Activated CD4-positive, alpha-beta T cell treated with anti-CD3 and anti-CD28 coated beads for 36 hours (primary cell): ENCODE measurements around the gene BTG1. TPM values are rescaled to one million over a fixed set of nuclear protein-coding genes. Genes with fewer than 3 reads are reported as not detected.

Experiments
- ATAC-seq: fragments of 200-7000 bp; cut with Tn5 transposase; one replicate; pipeline ENCODE4 v1.10.0; 2021; ENCODE audit warnings: mild to moderate bottlenecking, moderate library complexity
- CTCF ChIA-PET: fragments of 350-600 bp; sonication (Branson Sonifier 250); formaldehyde crosslinking; loops from one replicate; lab custom pipeline; 2021; ENCODE audit warnings: antibody characterized with exemption; lab: Charles Lee
- POLR2A ChIA-PET: fragments of 350-600 bp; sonication (Branson Sonifier 250); formaldehyde crosslinking; loops from one replicate; lab custom pipeline; 2021; ENCODE audit warnings: antibody characterized with exemption, inconsistent platforms; lab: Charles Lee
- DNase-seq: peaks from one replicate; pipeline ENCODE4 v3.0.0-alpha.2; 2020
- H3K27ac Mint-ChIP-seq: one replicate; pipeline ENCODE4 v1.8.0; 2021; ENCODE audit warnings: mixed read lengths
- H3K27me3 Mint-ChIP-seq: one replicate; pipeline ENCODE4 v1.8.0; 2021; ENCODE audit warnings: mixed read lengths
- H3K36me3 Mint-ChIP-seq: one replicate; pipeline ENCODE4 v1.8.0; 2021; ENCODE audit warnings: low read depth, mixed read lengths
- H3K4me1 Mint-ChIP-seq: one replicate; pipeline ENCODE4 v1.8.0; 2021; ENCODE audit warnings: mixed read lengths
- H3K4me3 Mint-ChIP-seq: one replicate; pipeline ENCODE4 v1.8.0; 2021; ENCODE audit warnings: mild to moderate bottlenecking, moderate library complexity, mixed read lengths
- H3K9me3 Mint-ChIP-seq: one replicate; pipeline ENCODE4 v1.8.0; 2021; ENCODE audit warnings: low read depth, mixed read lengths
- intact Hi-C, 2 experiments: fragments of 100-400 bp; cut with DNase I in 1 of 2; cut with micrococcal nuclease in 1 of 2; formaldehyde crosslinking; loops; one replicate each; pipeline versions ENCODE4 v1.14.2 to v1.15.1; 2022 to 2024; cut with DNase I, micrococcal nuclease
- total RNA-seq, 2 experiments: library from RNA; stranded (reverse); gene quantifications; one replicate each; pipeline ENCODE4 v1.2.3, GENCODE V29; 2021

Gene BTG1
- total RNA-seq, 2 experiments from 2014 or later = 76.6 to 131 TPM

DNA sequence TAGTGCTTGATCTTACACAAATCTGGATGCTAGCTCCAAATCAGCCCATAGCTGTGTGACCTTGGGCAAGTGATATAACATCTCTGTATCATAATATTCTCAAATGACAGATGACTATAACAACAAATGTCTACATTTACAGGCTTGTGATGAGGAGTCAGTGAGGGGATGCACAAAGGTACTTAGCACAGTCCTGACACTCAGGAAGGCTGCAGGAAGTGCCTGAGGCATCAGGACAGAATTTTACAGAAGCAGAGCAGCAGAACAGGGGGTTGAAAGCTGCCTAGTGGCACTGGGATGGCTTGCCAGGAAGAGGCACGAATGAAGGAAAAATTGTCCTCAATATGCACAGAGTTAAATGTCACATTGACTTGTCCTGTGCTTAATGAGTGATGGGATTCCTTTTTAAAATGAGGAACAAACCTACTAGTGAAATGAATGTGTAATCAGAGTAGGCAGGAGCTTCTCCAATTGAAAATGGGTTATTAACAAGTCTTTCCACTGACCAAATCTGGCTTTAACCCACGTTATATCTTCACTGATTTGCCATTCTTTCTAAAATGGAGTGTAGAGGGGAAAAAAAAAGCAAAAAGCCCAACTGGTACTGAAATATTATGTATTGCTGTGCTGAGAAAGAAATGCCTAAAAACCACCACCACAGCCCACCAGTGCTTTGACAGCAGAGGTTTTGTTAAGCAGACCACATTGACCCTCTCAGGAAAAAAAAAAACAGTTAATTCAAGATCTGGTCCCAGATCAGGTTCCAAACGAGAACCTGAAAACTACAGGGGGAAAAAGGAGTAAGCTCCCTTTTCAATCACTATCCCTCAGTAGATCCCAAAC lies 11.6 kb downstream of the BTG1 start:
- Mint-ChIP-seq H3K27ac (peak overlapping the region; percentile 94), H3K4me1 (peaks cover 91% of the 10 kb centered on the region), H3K27me3 (no peaks in the 10 kb centered on the region), H3K36me3 (peaks cover 54% of the 10 kb centered on the region), H3K4me3 (peak overlapping the region; percentile 99), H3K9me3 (peaks cover 3% of the 10 kb centered on the region)
- CTCF ChIA-PET = interaction anchor here (1.0 to 3.1 kb wide), 5 partner anchors 10 to 752 kb away, joined by 3 to 10 read pairs (median 4); partner anchors contain the start of gene BTG1
- POLR2A ChIA-PET = interaction anchor here (0.7 to 5.4 kb wide), 4 partner anchors 9 to 128 kb away, joined by 3 to 59 read pairs (median 6); partner anchors contain the start of gene BTG1
- intact Hi-C loops = loop anchor here (1.0 to 5.0 kb wide), 5 partner anchors 7 to 77 kb away; no protein-coding TSS in a partner anchor
- DNase-seq = no peak
- peak; percentile 16 for ATAC-seq

DNA sequence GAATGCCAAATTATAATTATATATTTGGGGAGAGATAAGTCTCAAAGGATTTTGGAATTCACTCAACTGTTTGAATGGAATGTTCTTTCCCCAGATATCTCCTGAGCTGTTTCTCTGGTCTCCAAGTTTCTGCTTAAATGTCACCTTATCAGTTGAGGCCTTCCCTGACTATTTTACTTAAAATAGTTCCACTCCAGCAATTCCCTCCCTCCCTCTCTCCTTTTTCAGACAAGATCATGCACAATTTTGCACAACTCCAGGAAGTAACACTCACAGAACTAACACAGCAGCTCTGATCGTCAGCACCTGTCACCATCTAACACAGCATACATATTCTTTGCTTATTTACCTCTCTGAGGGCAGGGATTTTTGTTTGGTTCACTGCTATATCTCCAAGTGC lies 12.5 kb downstream of the BTG1 start:
- peak overlapping the region; percentile 94 for H3K27ac Mint-ChIP-seq
- no peaks in the 10 kb centered on the region for H3K27me3 Mint-ChIP-seq
- H3K9me3 Mint-ChIP-seq = peaks cover 3% of the 10 kb centered on the region
- DNase-seq = no peak
- POLR2A ChIA-PET = interaction anchor here (0.6 to 5.4 kb wide), 3 partner anchors 8 to 354 kb away, joined by 6 to 59 read pairs (median 7); partner anchors contain the start of gene BTG1
- CTCF ChIA-PET = interaction anchor here (0.6 to 3.1 kb wide), 7 partner anchors 9 to 370 kb away, joined by 3 to 10 read pairs (median 4); partner anchors contain the start of gene BTG1
- H3K36me3 Mint-ChIP-seq = peaks cover 53% of the 10 kb centered on the region
- peaks cover 96% of the 10 kb centered on the region for H3K4me1 Mint-ChIP-seq
- H3K4me3 Mint-ChIP-seq = peak overlapping the region; percentile 99
- intact Hi-C loops = loop anchor here (1.0 to 5.0 kb wide), 2 partner anchors 8 to 36 kb away; no protein-coding TSS in a partner anchor
- no peak for ATAC-seq

DNA sequence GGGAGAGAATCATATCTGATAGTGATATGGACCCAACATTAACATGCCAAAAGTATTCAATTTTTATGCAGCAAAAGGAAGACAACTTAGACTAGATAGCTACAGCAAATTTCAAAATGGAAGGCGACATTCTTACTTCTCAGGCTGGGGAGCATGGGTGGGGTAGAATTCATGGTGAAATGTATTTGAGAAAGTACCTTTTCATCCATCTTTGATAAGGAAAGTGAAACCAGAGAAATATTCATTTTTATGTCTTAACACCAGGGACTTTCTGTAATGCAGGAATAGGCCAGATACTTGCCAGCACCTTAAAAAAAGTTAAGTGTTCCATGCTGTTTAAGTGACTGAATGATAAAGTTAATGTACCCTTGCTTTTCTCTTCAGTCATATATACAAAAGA lies 13.4 kb downstream of the BTG1 start:
- H3K4me1 Mint-ChIP-seq = peaks cover 95% of the 10 kb centered on the region
- DNase-seq = no peak
- intact Hi-C loops = loop anchor here in 1 of 2 experiments (5.0 kb wide), 1 partner anchor 35 kb away; no protein-coding TSS in a partner anchor
- ChIA-PET POLR2A (interaction anchor here (0.6 to 1.2 kb wide), 4 partner anchors 12 to 744 kb away, joined by 3 to 4 read pairs (median 4); partner anchors contain the start of gene BTG1), CTCF (interaction anchor here (1.0 to 1.8 kb wide), 4 partner anchors 9 to 321 kb away, joined by 3 to 5 read pairs (median 4); no protein-coding TSS in a partner anchor)
- H3K36me3 Mint-ChIP-seq = peaks cover 53% of the 10 kb centered on the region
- H3K27ac Mint-ChIP-seq = peak overlapping the region; percentile 94
- peak; percentile 18 for ATAC-seq
- no peaks in the 10 kb centered on the region for H3K27me3 Mint-ChIP-seq
- peak overlapping the region; percentile 66 for H3K4me3 Mint-ChIP-seq
- peaks cover 3% of the 10 kb centered on the region for H3K9me3 Mint-ChIP-seq

DNA sequence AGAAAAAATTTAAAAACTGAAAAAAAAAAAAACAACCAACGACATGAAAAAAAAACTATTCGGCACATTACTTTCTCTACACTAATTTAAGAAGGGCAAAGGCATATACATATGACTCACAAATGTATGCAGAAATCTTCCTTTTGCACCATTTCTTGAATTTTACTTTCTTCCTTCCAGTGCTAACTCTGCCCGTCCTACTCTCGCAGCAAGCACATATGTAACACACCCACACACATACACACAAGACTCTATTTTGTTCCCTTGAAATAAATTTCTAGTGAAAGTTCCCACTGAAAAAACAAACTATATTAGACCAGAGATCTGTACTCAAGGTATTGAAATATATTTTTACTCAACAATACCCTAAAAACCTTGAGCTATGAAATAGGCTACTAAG lies 14.6 kb downstream of the BTG1 start:
- Mint-ChIP-seq H3K4me3 (peak overlapping the region; percentile 66), H3K36me3 (peaks cover 51% of the 10 kb centered on the region), H3K27me3 (no peaks in the 10 kb centered on the region), H3K27ac (peak overlapping the region; percentile 94), H3K4me1 (peaks cover 91% of the 10 kb centered on the region), H3K9me3 (peaks cover 3% of the 10 kb centered on the region)
- POLR2A ChIA-PET = interaction anchor here (0.7 kb wide), 2 partner anchors 212 to 266 kb away, joined by 4 to 5 read pairs; no protein-coding TSS in a partner anchor
- intact Hi-C loops = loop anchor here in 1 of 2 experiments (2.0 to 5.0 kb wide), 3 partner anchors 14 to 52 kb away; partner anchors contain the start of gene BTG1
- ATAC-seq (peak; percentile 45), DNase-seq (no peak)
- CTCF ChIA-PET = interaction anchor here (1.0 kb wide), 1 partner anchor 319 kb away, joined by 7 read pairs; no protein-coding TSS in a partner anchor

DNA sequence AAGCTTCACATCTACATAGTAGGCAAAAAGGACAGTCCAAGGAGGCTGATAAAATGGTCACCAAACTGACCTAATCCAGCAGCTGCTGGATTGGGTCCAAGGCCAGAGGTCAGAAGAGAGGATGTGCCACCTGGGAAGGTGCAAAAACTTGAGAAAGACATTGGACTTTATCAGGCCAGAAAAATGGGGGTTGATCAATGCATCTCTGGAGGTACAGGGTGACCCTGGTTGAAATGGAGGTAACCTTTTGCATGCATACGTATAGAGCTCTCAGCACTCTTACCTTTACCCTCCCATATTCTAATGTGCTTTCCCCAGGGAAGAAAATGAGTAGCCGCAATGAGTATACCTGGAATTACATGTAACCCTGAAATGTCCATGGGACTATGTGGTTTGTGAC lies 16.0 kb downstream of the BTG1 start:
- intact Hi-C loops = loop anchor here in 1 of 2 experiments (2.0 to 5.0 kb wide), 3 partner anchors 15 to 51 kb away; partner anchors contain the start of gene BTG1
- H3K4me1 Mint-ChIP-seq = peaks cover 92% of the 10 kb centered on the region
- no peaks in the 10 kb centered on the region for H3K27me3 Mint-ChIP-seq
- no peak for ATAC-seq
- CTCF ChIA-PET = interaction anchor here (0.6 to 1.3 kb wide), 2 partner anchors 99 to 413 kb away, joined by 4 to 5 read pairs; no protein-coding TSS in a partner anchor
- H3K27ac Mint-ChIP-seq = peak overlapping the region; percentile 94
- peak overlapping the region; percentile 4 for H3K4me3 Mint-ChIP-seq
- POLR2A ChIA-PET = no interaction called here
- no peak for DNase-seq
- peaks cover 55% of the 10 kb centered on the region for H3K36me3 Mint-ChIP-seq
- peaks cover 3% of the 10 kb centered on the region for H3K9me3 Mint-ChIP-seq

DNA sequence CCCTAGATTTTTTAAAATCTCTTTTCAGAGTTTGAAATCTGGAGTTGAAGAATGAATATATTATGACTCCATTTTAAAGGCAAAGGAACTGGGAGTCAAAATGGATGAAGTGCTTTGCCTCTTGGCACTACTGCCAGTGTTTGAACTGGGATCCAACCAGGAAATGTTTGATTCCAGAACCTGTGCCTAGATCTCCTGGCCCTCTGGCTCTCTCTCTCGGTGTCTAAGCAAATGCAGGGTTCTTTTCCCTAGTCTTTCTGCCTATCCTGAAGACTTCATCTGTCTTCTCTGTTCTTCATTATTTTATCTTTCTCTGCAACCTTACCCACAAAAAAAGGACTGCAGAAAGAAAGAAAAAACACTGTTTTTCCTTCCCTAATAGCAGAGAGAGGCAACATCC lies 17.0 kb downstream of the BTG1 start:
- DNase-seq (no peak), ATAC-seq (no peak)
- CTCF ChIA-PET = no interaction called here
- no peaks in the 10 kb centered on the region for H3K27me3 Mint-ChIP-seq
- peaks cover 92% of the 10 kb centered on the region for H3K4me1 Mint-ChIP-seq
- peaks cover 57% of the 10 kb centered on the region for H3K36me3 Mint-ChIP-seq
- H3K27ac Mint-ChIP-seq = peak overlapping the region; percentile 51
- POLR2A ChIA-PET = no interaction called here
- H3K4me3 Mint-ChIP-seq = no peak overlapping the region
- H3K9me3 Mint-ChIP-seq = peaks cover 3% of the 10 kb centered on the region
- intact Hi-C loops = no loop called here

DNA sequence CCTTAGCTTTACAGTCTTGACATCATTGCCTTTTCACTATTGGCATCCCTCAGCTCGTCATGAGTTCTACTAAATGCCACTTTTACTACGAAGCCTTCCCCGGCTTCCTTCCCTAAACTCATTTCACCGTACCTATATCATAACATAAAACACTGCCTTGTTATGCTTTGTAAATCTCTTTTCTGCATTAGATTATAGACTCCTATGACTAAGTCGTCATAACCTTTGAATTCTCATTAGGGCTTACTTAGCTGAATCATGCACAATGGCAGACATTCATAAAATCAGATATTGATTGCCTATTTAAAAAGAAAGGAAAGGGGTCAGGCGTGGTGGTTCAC lies 21.0 kb downstream of the BTG1 start:
- DNase-seq (no peak), ATAC-seq (peak; percentile 67)
- Mint-ChIP-seq H3K27ac (peak overlapping the region; percentile 90), H3K36me3 (peaks cover 64% of the 10 kb centered on the region), H3K4me1 (peaks cover 67% of the 10 kb centered on the region), H3K27me3 (no peaks in the 10 kb centered on the region), H3K9me3 (peaks cover 18% of the 10 kb centered on the region), H3K4me3 (peak overlapping the region; percentile 27)
- CTCF ChIA-PET = interaction anchor here (0.7 to 1.2 kb wide), 6 partner anchors 10 to 274 kb away, joined by 3 to 5 read pairs (median 3); no protein-coding TSS in a partner anchor
- POLR2A ChIA-PET = interaction anchor here (1.7 kb wide), 2 partner anchors 9 to 21 kb away, joined by 6 to 8 read pairs; partner anchors contain the start of gene BTG1
- intact Hi-C loops = no loop called here

DNA sequence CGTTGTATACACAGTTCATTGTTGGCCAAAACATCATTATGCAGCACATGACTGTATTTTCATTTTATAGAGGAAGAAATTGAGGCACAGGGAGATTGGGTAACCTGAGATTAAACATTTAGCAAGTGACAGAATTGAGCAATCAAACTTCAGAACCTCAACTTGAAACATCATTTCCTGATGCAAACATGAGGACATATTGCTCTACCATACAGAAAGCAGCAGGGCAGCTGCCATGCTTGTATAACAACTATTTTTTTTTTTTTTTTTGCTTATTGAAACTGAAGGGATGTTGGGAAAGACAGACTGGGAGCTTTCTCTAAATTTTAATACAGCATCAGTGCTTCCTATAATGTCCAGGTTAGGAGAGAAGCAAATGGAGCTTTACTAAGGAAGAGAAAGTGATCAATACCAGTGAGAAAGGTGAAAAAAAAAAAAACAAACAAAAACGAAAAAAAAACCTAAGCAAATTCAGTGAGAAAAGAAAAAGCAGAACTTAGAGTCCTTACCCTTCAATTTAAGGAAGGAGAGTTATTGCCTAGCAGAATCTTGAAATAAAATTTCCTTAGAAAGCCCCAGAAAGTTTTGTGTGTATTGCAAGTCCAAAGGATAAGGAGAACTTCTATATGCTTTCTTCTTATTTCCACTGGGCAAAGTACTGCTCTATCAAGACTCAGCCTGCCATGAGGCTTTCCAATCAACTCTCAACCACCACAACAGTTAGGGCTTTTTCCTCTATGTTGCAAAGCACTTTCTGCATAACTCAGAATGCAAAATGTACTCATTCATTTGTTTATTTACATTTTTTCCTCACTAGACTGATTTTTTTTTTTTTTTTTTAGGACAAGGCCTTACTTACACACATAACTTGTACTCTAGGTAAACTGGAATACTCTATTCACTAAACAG lies 21.6 kb downstream of the BTG1 start:
- intact Hi-C loops = no loop called here
- POLR2A ChIA-PET = interaction anchor here (1.7 kb wide), 2 partner anchors 9 to 21 kb away, joined by 6 to 8 read pairs; partner anchors contain the start of gene BTG1

DNA sequence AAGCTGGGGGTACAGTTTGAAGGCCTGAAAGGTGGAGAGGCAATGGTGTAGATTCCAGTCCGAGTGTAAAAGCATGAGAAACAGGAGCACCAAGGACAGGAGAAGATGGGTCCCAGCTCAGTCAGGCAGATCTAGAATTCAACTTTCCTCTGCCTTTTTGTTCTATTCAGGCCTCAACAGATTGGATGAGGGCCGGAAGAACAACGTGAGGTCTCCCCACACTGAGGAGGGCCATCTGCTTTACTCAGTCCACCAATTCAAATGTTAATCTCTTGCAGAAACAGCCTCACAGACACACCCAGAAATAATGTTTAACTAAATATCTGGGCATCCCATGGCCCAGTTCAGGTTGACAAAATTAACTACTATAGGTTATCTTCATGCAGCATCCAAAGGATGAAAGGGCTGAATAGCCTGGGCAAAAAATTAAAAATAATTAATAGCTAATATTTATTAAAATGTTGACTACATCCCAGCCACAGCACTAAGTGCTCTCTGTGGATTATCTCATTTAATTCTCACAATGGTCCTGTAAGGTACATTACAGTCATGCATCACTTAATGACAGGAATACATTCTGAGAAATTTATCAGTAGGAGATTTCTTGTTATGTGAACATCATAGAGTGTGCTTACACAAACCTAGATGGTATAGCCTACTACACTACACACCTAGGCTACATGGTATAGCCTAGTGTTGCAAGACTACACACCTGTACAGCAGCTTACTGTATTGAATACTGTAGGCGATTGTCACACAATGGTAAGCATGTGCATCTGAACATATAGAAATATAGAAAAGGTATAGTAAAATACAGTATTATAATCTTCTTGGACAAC lies 22.5 kb downstream of the BTG1 start:
- POLR2A ChIA-PET = no interaction called here

More for the DNA sequence above, 21.6 kb downstream of the BTG1 start:
- Mint-ChIP-seq H3K36me3 (peaks cover 64% of the 10 kb centered on the region), H3K27me3 (no peaks in the 10 kb centered on the region), H3K4me3 (peak overlapping the region; percentile 27), H3K4me1 (peaks cover 67% of the 10 kb centered on the region), H3K9me3 (peaks cover 20% of the 10 kb centered on the region), H3K27ac (peak overlapping the region; percentile 90)
- ATAC-seq (peak; percentile 45), DNase-seq (no peak)
- CTCF ChIA-PET = interaction anchor here (0.8 to 1.6 kb wide), 9 partner anchors 8 to 742 kb away, joined by 3 to 5 read pairs (median 3); no protein-coding TSS in a partner anchor

More for the DNA sequence above, 22.5 kb downstream of the BTG1 start:
- Mint-ChIP-seq H3K4me3 (no peak overlapping the region), H3K9me3 (peaks cover 23% of the 10 kb centered on the region), H3K27ac (peak overlapping the region; percentile 90), H3K27me3 (no peaks in the 10 kb centered on the region), H3K36me3 (peaks cover 63% of the 10 kb centered on the region), H3K4me1 (peaks cover 64% of the 10 kb centered on the region)
- intact Hi-C loops = no loop called here
- ATAC-seq (peak; percentile 34), DNase-seq (no peak)
- CTCF ChIA-PET = interaction anchor here (0.6 to 1.6 kb wide), 5 partner anchors 9 to 742 kb away, joined by 3 to 5 read pairs (median 3); no protein-coding TSS in a partner anchor
